Stimulated activated CD8-positive, alpha-beta memory T cell treated with anti-CD3 and anti-CD28 coated beads, Interleukin-7, amount 100 ng/mL, for 24 hours (primary cell): ENCODE data around the gene MTARC1.

Experiments used
- DNase-seq: peaks from one replicate; pipeline ENCODE4 v3.0.0-alpha.2; 2020; ENCODE audit warnings: low read depth

MTARC1 gene

GRCh38 chr1:220770245-220770913 is 16.3 kb upstream of the MTARC1 start:
- DNase-seq, result no peak

- DNase-seq, result no peak
Observed at GRCh38 chr1:220772846-220773245, 13.9 kb upstream of the MTARC1 start.

DNA sequence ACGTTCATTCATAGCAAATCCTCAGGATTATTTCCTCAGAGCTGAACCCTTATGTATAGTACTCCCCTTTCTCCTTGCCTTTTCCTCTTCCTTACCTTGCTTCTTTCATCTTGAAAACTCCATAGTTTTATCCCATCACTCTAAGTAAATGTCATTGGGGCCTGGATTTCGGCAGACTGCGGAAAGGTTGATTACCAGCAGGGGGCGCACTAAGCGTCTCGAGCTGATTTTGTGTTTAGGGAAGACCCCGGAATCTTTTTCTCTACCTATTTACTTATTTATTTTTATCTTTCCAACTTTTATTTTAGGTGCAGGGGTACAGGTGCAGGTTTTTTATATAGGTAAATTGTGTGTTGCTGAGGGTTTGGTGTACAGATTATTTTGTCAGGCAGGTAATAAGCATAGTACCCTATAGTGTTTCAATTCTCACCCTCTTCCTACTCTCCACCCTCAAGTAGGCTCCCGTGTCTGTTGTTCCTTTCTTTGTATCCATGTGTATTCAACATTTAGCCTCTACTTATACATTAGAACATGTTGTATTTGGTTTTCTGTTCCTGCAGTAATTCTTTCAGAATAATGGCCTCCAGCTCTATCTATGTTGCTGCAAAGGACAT is 11.4 kb upstream of the MTARC1 start:
- peak; percentile 11 for DNase-seq

DNA sequence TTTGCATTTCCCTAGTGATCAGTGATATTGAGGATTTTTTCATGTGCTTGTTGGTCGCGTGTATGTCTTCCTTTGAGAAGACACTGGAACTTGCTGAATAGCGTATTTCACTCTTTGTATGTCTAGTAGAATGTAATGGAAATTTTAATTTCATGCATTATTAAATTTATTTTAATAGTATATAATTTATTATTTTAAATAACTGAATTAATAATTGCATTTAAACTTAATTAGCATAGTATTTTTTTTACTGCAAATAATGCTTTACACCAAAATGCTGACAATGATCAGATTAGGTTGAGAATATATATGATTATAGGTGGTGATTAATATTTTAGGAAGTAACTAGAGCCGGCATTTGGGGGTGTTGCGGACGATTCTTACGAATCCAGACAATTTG is 10.5 kb upstream of the MTARC1 start:
- no peak for DNase-seq

- peak; percentile 58 for DNase-seq
Observed at GRCh38 chr1:220776720-220777326, 9.9 kb upstream of the MTARC1 start.

- no peak for DNase-seq
Observed at GRCh38 chr1:220783453-220783852, 3.3 kb upstream of the MTARC1 start.

DNA sequence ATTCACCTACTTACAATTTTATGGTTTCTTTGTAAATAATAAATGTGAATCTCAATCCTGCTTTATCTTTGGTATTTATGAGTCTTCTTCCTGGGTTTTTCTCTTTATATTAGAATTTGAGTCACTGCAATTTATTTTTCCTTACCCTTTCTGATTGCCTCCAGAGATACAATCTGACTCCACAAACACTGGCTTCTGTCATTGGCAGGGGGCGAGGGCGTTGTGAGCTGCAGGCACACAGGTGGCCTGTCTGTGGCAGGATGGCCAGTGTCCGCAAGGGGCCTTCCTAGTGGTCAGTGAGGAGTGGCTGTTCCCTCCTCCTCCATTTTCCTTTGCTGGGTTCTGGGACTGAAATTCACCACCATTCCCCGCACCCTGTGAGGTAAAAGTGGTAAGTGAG is 2.0 kb upstream of the MTARC1 start:
- no peak for DNase-seq

GRCh38 chr1:220785166-220786056 is 1.3 kb upstream of the MTARC1 start:
- no peak for DNase-seq

DNA sequence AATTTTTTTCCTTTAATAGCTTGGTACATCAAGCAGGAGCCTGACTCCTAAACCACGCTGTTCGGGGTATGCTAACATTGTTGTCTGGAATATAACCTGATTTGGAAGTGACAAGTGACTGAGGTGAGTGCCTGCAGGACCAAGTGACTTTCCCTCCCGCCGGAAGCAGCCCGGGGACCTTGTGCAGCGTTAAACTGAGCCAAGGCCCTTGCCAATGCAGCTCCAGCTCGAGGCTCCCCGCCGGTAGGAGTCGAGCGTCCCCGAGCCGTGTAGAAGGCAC is 716 bp upstream of the MTARC1 start:
- DNase-seq, result no peak

DNA sequence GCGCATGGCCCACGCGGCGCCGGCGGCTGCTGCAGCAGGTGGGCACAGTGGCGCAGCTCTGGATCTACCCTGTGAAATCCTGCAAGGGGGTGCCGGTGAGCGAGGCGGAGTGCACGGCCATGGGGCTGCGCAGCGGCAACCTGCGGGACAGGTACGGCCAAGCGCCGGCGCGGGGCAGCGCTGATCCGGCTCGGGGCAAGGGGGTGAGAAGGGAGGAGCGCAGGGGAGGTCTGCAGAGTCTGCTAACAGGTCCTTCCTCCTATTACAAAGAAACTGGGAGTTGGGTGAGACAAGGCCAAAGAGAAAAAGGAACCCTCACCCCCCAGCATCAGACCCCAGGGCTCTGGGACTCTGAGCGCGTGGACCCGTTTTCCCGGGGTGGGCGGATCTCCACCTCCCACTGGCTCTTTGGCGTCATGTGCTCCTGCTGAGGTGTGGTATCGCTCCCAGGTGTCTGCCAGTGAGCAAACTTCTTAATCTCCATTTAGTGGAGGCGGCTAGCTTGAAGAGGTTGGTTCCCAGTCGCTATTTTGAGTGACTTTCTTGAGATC is 431 bp downstream of the MTARC1 start:
- no peak for DNase-seq

GRCh38 chr1:220788900-220789299 is 2.2 kb downstream of the MTARC1 start:
- no peak for DNase-seq

DNA sequence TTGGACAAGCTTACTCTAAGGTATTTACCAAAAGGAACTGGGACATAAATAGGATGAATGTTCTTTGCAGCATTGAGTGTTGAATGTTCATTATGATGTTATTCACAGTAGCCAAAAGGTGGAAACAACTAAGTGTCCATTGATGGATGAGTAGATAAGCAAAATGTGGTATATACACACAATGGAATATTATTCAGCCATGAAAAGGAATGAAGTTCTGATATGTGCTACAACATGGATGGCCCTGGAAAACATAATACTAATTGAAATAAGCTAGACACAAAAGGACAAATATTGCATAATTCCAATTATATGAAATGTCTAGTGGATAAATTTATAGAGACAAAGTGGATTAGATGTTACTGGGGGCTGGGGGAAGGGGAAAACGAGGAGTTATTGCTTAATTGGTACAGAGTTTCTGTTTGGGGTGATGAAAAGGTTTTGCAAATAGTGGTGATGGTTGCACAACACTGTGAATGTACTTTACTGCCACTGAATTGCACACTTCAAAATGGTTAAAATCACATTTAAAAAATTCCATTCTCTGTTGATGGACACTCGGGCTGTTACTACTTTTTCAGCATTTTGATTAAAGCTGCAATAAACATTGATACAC is 2.9 kb downstream of the MTARC1 start:
- DNase-seq, result no peak

DNA sequence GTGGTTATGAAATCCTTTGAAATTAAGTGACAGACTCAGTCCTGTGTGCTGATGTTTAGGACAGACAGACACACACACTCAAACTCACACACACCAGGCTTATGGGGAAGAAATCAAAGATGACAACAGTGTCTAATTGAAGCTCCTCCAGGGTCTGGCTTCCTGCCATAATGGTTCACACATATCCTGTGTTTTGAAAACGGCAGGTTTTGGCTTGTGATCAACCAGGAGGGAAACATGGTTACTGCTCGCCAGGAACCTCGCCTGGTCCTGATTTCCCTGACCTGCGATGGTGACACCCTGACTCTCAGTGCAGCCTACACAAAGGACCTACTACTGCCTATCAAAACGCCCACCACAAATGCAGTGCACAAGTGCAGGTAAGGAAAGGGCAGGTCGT is 4.6 kb downstream of the MTARC1 start:
- no peak for DNase-seq

DNA sequence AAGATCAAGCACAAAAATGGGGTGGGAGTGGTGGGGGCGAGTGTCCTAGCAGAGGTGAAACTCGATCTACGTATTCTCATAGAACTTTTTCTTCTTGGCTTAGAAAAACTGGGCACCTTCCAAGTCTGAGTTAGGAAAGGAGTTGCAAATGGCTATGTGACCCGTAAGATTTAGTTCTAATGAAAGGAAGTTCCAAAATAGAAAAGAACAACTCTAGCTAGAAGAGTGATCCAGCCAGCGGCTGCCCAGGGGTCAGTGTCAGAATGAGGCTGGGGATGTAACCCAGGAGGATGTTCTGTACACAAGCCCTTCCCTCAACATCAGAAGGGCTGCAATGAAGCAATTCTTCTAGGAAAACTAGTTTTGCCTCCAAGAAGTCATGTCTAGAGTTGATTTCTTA is 5.2 kb downstream of the MTARC1 start:
- DNase-seq, result no peak

DNA sequence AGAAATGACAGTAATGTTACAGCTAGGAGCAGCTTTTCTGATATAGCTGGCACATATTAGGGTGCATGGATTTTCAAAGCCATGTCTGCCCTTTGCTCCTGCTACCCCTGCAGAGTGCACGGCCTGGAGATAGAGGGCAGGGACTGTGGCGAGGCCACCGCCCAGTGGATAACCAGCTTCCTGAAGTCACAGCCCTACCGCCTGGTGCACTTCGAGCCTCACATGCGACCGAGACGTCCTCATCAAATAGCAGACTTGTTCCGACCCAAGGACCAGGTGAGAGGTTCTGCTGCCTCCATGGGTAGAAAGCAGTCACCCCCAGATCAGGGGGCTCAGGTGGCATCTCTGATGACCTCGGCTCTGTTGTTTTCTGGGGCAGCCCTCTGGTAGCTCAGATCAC is 9.8 kb downstream of the MTARC1 start:
- no peak for DNase-seq

- DNase-seq, result no peak
Observed at GRCh38 chr1:220797044-220797443, 10.3 kb downstream of the MTARC1 start.

DNA sequence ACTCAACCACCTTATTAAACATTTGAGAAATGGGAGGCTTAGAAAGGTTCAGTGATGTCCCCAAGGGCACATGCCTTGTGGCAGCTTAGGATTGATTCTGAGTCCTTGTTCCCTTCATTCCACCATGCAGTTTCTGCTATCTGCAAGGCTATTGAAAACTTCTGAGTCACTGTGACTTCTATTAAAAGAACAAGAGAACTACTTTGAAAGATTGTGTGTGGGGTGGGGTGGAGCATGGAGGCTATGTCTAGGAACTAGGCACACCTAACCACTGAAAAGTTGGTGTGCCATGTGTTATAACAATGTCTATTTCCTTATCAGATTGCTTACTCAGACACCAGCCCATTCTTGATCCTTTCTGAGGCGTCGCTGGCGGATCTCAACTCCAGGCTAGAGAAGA is 10.8 kb downstream of the MTARC1 start:
- DNase-seq, result no peak

DNA sequence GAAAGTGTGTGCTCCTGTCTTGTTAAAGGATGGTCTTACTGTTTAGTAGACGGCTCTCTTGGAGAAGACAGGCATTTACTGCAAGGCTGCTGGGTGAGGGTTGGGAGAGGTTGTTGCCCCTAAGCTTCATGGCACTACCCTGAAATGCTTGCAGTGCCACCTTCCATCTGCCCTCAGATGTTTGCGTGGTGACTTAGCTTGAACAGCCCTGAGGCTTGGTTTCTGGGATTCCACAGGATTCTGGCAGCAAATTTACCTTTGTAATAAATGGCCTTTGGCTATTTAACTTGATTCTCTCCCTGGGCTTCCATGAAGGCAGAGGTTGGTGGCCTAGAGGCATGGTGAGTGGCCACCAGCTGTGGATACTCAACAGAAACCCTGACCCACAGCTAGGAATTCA is 11.6 kb downstream of the MTARC1 start:
- DNase-seq, result no peak

GRCh38 chr1:220800262-220800661 is 13.5 kb downstream of the MTARC1 start:
- DNase-seq, result no peak

GRCh38 chr1:220803401-220804201 is 16.9 kb downstream of the MTARC1 start:
- DNase-seq, result no peak

DNA sequence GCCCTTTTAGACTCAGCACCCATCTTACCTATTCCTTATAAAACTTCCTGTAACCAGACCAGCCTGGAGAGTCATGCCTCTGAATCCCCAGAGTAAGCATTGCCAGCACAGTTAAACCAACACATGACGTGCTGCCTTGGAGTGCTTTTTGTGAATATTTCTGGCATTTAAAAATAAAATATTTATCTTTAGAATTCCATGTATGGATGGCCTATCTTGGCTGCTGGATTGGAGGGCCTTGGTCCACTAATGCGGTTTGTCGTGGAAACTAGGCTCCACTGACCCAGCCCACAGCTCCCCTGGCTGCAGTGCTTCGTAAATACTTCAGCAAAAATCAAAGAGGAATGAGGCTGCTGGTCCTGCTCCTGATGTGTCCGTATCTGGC is 17.5 kb downstream of the MTARC1 start:
- DNase-seq, result no peak
